Measurements from ENCODE around the gene JUP. TPM values are rescaled to one million over a fixed set of nuclear protein-coding genes. Genes with fewer than 3 reads are reported as not detected.

Gene JUP
- total RNA-seq, 3 donors from 2014 or later: 107 to 158 (median 121) TPM

GRCh38 chr17:41723801-41724475 lies 62.6 kb downstream of the JUP start:
- no peaks in the 10 kb centered on the region for H3K27me3 ChIP-seq
- TF ChIP-seq POLR2A (IDR thresholded peaks at IDR 0.05) (no peak), POLR2AphosphoS5 (IDR thresholded peaks at IDR 0.05) (no peak)
- TF ChIP-seq, protein P1, sequence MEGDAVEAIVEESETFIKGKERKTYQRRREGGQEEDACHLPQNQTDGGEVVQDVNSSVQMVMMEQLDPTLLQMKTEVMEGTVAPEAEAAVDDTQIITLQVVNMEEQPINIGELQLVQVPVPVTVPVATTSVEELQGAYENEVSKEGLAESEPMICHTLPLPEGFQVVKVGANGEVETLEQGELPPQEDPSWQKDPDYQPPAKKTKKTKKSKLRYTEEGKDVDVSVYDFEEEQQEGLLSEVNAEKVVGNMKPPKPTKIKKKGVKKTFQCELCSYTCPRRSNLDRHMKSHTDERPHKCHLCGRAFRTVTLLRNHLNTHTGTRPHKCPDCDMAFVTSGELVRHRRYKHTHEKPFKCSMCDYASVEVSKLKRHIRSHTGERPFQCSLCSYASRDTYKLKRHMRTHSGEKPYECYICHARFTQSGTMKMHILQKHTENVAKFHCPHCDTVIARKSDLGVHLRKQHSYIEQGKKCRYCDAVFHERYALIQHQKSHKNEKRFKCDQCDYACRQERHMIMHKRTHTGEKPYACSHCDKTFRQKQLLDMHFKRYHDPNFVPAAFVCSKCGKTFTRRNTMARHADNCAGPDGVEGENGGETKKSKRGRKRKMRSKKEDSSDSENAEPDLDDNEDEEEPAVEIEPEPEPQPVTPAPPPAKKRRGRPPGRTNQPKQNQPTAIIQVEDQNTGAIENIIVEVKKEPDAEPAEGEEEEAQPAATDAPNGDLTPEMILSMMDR (IDR thresholded peaks at IDR 0.05): no peak

DNA sequence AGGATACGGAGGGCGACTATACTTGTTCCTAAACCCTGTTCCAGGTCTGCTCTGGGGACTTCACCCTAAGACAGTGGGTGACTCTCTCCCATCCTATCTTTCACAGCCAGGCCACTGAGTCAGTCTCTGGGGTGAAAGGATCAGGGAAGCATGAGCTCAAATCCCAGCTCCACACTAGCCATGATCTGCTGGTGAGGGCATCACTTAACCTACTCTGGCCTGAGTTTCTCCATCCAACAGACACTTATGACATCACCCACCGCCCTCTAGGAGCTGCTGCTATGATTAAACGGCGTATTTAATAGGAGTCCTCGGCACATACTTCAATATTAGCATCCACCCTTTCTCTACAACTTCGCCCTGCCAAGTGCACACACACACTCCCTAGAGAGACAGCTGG lies 64.3 kb downstream of the JUP start:
- Histone ChIP-seq H3K36me3 (no peaks in the 10 kb centered on the region), H3K4me1 (no peaks in the 10 kb centered on the region), H3K27me3 (no peaks in the 10 kb centered on the region), H3K9me3 (no peaks in the 10 kb centered on the region), H3K4me3 (no peak overlapping the region), H3K27ac (no peak overlapping the region)
- intact Hi-C loops (cut with DNase I; ENCODE audit: low total_unique reads): no loop called here
- no peak for DNase-seq (ENCODE audit: low spot score in 2 of 2)
- TF ChIP-seq POLR2AphosphoS5 (IDR thresholded peaks at IDR 0.05) (no peak), POLR2A (IDR thresholded peaks at IDR 0.05) (no peak)

More at GRCh38 chr17:41723801-41724475, 62.6 kb downstream of the JUP start:
- DNase-seq (ENCODE audit: low spot score in 2 of 2): no peak
- Histone ChIP-seq H3K9me3 (no peaks in the 10 kb centered on the region), H3K4me1 (no peaks in the 10 kb centered on the region), H3K27ac (no peak overlapping the region), H3K4me3 (no peak overlapping the region), H3K36me3 (no peaks in the 10 kb centered on the region)
- intact Hi-C loops (cut with DNase I; ENCODE audit: low total_unique reads): no loop called here

- Histone ChIP-seq H3K27me3 (no peaks in the 10 kb centered on the region), H3K36me3 (no peaks in the 10 kb centered on the region), H3K4me3 (no peak overlapping the region), H3K27ac (peak overlapping the region; percentile 72 to 90), H3K9me3 (no peaks in the 10 kb centered on the region), H3K4me1 (no peaks in the 10 kb centered on the region)
- TF ChIP-seq POLR2A (IDR thresholded peaks at IDR 0.05): no peak
- TF ChIP-seq, protein P1 (IDR thresholded peaks at IDR 0.05): no peak
- no peak for TF ChIP-seq POLR2AphosphoS5 (IDR thresholded peaks at IDR 0.05)
- DNase-seq (ENCODE audit: low spot score in 2 of 2): no peak
- intact Hi-C loops (cut with DNase I; ENCODE audit: low total_unique reads): no loop called here
Measured at GRCh38 chr17:41718287-41718645, 68.2 kb downstream of the JUP start.

DNA sequence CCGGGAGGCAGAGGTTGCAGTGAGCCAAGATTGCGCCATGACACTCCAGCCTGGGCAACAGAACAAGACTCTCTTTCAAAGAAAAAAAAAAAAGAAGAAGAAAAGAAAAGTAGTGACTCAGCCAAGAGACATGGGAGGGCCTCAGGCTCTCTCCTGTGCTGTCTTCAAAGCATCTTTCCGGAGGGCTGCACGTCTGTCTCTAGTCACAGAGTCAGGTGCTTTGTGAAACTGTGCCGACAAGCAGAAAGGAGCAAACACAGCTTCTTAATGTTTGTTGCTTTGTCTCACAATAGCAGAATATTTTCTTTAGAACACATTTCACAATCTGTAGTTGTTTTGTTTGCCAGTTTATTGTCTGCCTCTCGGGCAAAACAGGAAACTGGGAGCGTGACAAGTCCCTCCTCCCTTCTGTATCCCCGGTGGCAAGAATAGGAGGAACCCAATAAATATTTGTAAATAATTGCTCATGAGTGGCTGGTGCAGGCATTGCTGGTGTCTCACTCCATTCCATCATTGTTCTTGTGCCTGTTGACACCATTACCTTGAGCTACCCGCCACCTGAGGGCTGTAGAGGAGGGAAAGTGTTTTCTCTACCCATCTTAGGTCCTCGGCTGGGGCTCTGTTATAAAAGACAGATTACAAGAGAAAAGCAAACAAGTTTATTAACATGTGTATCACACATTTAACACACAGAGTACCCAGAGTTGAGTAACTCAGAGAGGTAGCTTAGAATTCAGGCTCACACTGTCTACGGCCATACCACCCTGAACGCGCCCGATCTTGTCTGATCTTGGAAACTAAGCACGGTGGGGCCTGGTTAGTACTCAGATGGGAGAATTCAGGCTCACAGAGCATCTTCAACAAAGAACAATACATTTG lies 68.9 kb downstream of the JUP start:
- no peaks in the 10 kb centered on the region for H3K9me3 ChIP-seq
- no peaks in the 10 kb centered on the region for H3K4me1 ChIP-seq
- TF ChIP-seq POLR2AphosphoS5 (IDR thresholded peaks at IDR 0.05): peak in 2 of 3 donors; percentile 27 to 51
- TF ChIP-seq, protein P1 (IDR thresholded peaks at IDR 0.05): no peak
- TF ChIP-seq POLR2A (IDR thresholded peaks at IDR 0.05): no peak
- peak in 1 of 2 donors; percentile 73 for DNase-seq (ENCODE audit: low spot score in 2 of 2)
- H3K4me3 ChIP-seq: peak overlapping the region in 1 of 3 donors; percentile 2
- peak overlapping the region; percentile 72 to 90 for H3K27ac ChIP-seq
- no peaks in the 10 kb centered on the region for H3K36me3 ChIP-seq
- intact Hi-C loops (cut with DNase I; ENCODE audit: low total_unique reads): loop anchor here (1.0 kb wide), 1 partner anchor 18 kb away; no protein-coding TSS in a partner anchor
- H3K27me3 ChIP-seq: no peaks in the 10 kb centered on the region

DNA sequence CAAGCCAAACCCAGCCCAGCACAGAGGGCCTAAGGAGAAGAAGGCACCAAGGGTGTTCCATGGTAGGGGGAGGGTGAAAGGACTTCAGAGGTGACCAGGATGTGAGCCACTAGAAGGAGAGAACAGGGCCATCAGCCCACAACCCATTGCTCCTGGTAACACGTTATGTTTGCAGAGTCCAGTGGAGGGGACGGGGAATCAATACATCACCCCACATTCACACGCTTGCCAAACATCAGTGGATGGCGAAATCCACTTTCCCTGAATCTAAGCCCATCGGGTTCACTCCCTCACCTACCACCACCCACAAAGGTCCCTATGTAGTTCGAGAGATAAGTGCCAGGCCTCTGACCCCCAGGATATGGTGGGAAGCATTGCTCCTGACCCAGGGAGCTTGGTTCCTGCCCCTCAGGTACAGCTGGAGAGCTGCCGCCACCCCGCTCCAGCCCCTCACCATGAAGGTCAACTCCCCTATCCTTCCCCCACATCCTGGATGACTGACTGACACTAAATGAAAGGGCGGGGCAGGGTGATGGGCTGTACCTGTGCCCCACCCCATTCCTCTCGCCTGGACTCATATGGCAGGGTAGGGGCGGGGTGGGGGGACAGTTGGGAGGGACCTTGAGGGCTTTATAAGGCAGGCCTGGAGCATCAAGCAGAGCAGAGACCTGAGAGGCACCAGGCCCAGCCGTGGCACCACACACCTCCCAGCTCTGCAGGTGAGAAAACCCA lies 74.7 kb downstream of the JUP start, which contains the start of gene GAST:
TSS of gene GAST (plus strand) at position 663 of the 732 bp plus-strand sequence. CDS start 3,106 bp downstream, outside the sequence.
- no peaks in the 10 kb centered on the region for H3K36me3 ChIP-seq
- no peak for DNase-seq (ENCODE audit: low spot score in 2 of 2)
- H3K4me1 ChIP-seq: no peaks in the 10 kb centered on the region
- H3K4me3 ChIP-seq: no peak within 1 kb of the TSS
- no peak within 1 kb of the TSS for H3K27ac ChIP-seq
- no peak for TF ChIP-seq POLR2A (IDR thresholded peaks at IDR 0.05)
- TF ChIP-seq, protein P1 (IDR thresholded peaks at IDR 0.05): no peak
- no peak for TF ChIP-seq POLR2AphosphoS5 (IDR thresholded peaks at IDR 0.05)
- H3K9me3 ChIP-seq: no peaks in the 10 kb centered on the region
- intact Hi-C loops (cut with DNase I; ENCODE audit: low total_unique reads): no loop called here
- H3K27me3 ChIP-seq: no peaks in the 10 kb centered on the region

All from breast epithelium (tissue), 4 donors.